Measurements from ENCODE around the gene CRIP2.

DNA sequence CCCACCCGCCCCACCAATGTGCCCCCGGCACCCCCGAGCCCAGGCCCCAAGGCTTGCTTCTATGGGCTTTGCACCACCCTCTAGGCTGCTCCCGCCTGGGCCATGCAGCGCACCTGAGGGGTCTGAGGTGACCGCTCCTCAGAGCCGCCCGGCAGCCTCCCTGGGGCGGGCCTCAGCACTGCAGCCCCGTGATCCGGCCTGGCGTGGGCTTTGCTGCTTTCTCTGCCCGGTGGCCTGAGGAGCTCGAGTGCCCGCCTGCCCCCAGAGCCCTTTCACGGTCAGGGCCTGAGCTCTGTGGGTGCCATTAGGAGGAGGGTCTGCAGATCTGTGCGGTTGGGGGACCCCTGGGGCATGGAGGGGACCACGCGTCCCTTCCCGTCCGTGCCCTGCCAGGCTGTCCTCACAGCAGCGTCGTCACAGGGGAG lies 48.8 kb upstream of the CRIP2 start:
- TF ChIP-seq FOXM1 (IDR thresholded peaks at IDR 0.05; ENCODE audit: borderline replicate concordance) (no peak), TARDBP (IDR thresholded peaks at IDR 0.05) (no peak), SP1 (IDR thresholded peaks at IDR 0.05) (no peak), BHLHE40 (IDR thresholded peaks at IDR 0.05; ENCODE audit: borderline replicate concordance) (no peak), SUZ12 (IDR thresholded peaks at IDR 0.05) (no peak), LEF1 (IDR thresholded peaks at IDR 0.05; ENCODE audit: borderline replicate concordance) (no peak), ELF4 (IDR thresholded peaks at IDR 0.05) (no peak), FOXK2 (IDR thresholded peaks at IDR 0.05) (no peak), HDGF (IDR thresholded peaks at IDR 0.05; ENCODE audit: borderline replicate concordance) (no peak), L3MBTL2 (conservative IDR thresholded peaks at IDR 0.05) (no peak), CTBP1 (IDR thresholded peaks at IDR 0.05; ENCODE audit: borderline replicate concordance) (no peak)
- TF ChIP-seq, protein P1, sequence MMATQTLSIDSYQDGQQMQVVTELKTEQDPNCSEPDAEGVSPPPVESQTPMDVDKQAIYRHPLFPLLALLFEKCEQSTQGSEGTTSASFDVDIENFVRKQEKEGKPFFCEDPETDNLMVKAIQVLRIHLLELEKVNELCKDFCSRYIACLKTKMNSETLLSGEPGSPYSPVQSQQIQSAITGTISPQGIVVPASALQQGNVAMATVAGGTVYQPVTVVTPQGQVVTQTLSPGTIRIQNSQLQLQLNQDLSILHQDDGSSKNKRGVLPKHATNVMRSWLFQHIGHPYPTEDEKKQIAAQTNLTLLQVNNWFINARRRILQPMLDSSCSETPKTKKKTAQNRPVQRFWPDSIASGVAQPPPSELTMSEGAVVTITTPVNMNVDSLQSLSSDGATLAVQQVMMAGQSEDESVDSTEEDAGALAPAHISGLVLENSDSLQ (IDR thresholded peaks at IDR 0.05), result no peak

Data from HEK293T (cell line).